AML-193 (cell line): ENCODE measurements around the gene LIMS2.

Experiments
- DNase-seq, 2 experiments: peaks; one replicate each; lab custom pipeline; 2025; lab: John Stamatoyannopoulos, UW

The LIMS2 gene

GRCh38 chr2:127623388-127624319 is 51.7 kb downstream of the LIMS2 start:
- no peak for DNase-seq

- no peak for DNase-seq
Measured at GRCh38 chr2:127622561-127623387, 52.6 kb downstream of the LIMS2 start.

- DNase-seq = no peak
Measured at GRCh38 chr2:127621981-127622431, 53.3 kb downstream of the LIMS2 start.

GRCh38 chr2:127620866-127621265 is 54.5 kb downstream of the LIMS2 start:
- no peak for DNase-seq

- DNase-seq = no peak
Measured at GRCh38 chr2:127619877-127620705, 55.2 kb downstream of the LIMS2 start.

GRCh38 chr2:127619203-127619590 is 56.1 kb downstream of the LIMS2 start:
- no peak for DNase-seq

GRCh38 chr2:127618551-127619202 is 56.7 kb downstream of the LIMS2 start:
- DNase-seq = no peak

GRCh38 chr2:127615511-127616166 is 59.7 kb downstream of the LIMS2 start:
- no peak for DNase-seq

- DNase-seq = no peak
Measured at GRCh38 chr2:127614731-127615130, 60.6 kb downstream of the LIMS2 start.

GRCh38 chr2:127614246-127614645 is 61.1 kb downstream of the LIMS2 start:
- DNase-seq = no peak

GRCh38 chr2:127612111-127612822 is 63.1 kb downstream of the LIMS2 start:
- no peak for DNase-seq

GRCh38 chr2:127611076-127611925 is 64.0 kb downstream of the LIMS2 start:
- DNase-seq = no peak

GRCh38 chr2:127610561-127610960 is 64.8 kb downstream of the LIMS2 start:
- DNase-seq = no peak

- DNase-seq = no peak
Measured at GRCh38 chr2:127609818-127610217, 65.5 kb downstream of the LIMS2 start.

- DNase-seq = no peak
Measured at GRCh38 chr2:127609031-127609751, 66.1 kb downstream of the LIMS2 start.

GRCh38 chr2:127608061-127609030 is 67.0 kb downstream of the LIMS2 start:
- no peak for DNase-seq

- DNase-seq = no peak
Measured at GRCh38 chr2:127607399-127607908, 67.9 kb downstream of the LIMS2 start.
